IMR-90 (cell line): ENCODE data around the gene MCM3AP.
A peak's percentile ranks its signal among the peaks of the same experiment; 100 is the strongest.

ENCODE experiments used
- BHLHE40 ChIP-seq: fragments of 150-350 bp; IDR thresholded peaks from 2 replicates; pipeline ENCODE4 v1.6.1; 2016; ENCODE audit warnings: mild to moderate bottlenecking, low read depth, low read length
- CEBPB ChIP-seq: IDR thresholded peaks from 2 replicates; pipeline ENCODE4 v1.6.1; 2012; ENCODE audit warnings: low read depth, low read length, improper control_type of control experiment
- CHD1 ChIP-seq: IDR thresholded peaks from 2 replicates; pipeline ENCODE4 v1.6.1; 2012; ENCODE audit warnings: low read depth, low read length, improper control_type of control experiment
- FOS ChIP-seq: fragments of 150-350 bp; IDR thresholded peaks from 2 replicates; pipeline ENCODE4 v1.6.1; 2016; ENCODE audit warnings: low read depth, low read length
- MXI1 ChIP-seq: IDR thresholded peaks from 2 replicates; pipeline ENCODE4 v1.6.1; 2012; ENCODE audit warnings: low read depth, mild to moderate bottlenecking, low read length, moderate library complexity, borderline replicate concordance
- NFE2L2 ChIP-seq: fragments of 150-350 bp; IDR thresholded peaks from 2 replicates; pipeline ENCODE4 v1.6.1; 2016; ENCODE audit warnings: low read depth, mild to moderate bottlenecking, low read length
- POLR2A ChIP-seq: IDR thresholded peaks from 2 replicates; pipeline ENCODE4 v1.6.1; 2012; ENCODE audit warnings: mild to moderate bottlenecking, low read depth, low read length
- RAD21 ChIP-seq: IDR thresholded peaks from 2 replicates; pipeline ENCODE4 v1.6.1; 2012; ENCODE audit warnings: low read length, improper control_type of control experiment
- RFX5 ChIP-seq: IDR thresholded peaks from 2 replicates; pipeline ENCODE4 v1.8.0; 2012; ENCODE audit warnings: low read depth, mild to moderate bottlenecking, low read length, moderate library complexity
- TF ChIP-seq, protein P1 (sequence below): conservative IDR thresholded peaks from 2 replicates; pipeline ENCODE4 v1.5.1; 2012; ENCODE audit warnings: mild to moderate bottlenecking, low read depth, low read length, improper control_type of control experiment

- TF ChIP-seq, protein P1, sequence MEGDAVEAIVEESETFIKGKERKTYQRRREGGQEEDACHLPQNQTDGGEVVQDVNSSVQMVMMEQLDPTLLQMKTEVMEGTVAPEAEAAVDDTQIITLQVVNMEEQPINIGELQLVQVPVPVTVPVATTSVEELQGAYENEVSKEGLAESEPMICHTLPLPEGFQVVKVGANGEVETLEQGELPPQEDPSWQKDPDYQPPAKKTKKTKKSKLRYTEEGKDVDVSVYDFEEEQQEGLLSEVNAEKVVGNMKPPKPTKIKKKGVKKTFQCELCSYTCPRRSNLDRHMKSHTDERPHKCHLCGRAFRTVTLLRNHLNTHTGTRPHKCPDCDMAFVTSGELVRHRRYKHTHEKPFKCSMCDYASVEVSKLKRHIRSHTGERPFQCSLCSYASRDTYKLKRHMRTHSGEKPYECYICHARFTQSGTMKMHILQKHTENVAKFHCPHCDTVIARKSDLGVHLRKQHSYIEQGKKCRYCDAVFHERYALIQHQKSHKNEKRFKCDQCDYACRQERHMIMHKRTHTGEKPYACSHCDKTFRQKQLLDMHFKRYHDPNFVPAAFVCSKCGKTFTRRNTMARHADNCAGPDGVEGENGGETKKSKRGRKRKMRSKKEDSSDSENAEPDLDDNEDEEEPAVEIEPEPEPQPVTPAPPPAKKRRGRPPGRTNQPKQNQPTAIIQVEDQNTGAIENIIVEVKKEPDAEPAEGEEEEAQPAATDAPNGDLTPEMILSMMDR = no peak
- TF ChIP-seq MXI1 = no peak
- TF ChIP-seq POLR2A = no peak
- peak; percentile 67 for TF ChIP-seq FOS
- TF ChIP-seq NFE2L2 = no peak
- no peak for TF ChIP-seq BHLHE40
- TF ChIP-seq CHD1 = no peak
- TF ChIP-seq CEBPB = no peak
- TF ChIP-seq RFX5 = no peak
- no peak for TF ChIP-seq RAD21
Measured at GRCh38 chr21:46188226-46189212, 96.9 kb downstream of the MCM3AP start.
